H1 (cell line): Measurements from ENCODE around the gene ASMTL.

ENCODE experiments used
- ATF2 ChIP-seq: IDR thresholded peaks from 2 replicates; pipeline ENCODE4 v1.6.1; 2012; ENCODE audit warnings: low read length, inconsistent platforms
- BACH1 ChIP-seq: IDR thresholded peaks from 2 replicates; pipeline ENCODE4 v1.6.1; 2012; ENCODE audit warnings: low read length, improper control_type of control experiment
- CBX8 ChIP-seq: fragments of 300-800, 300-1000 bp; sonication (generic); IDR thresholded peaks from 2 replicates; pipeline ENCODE4 v1.7.1; 2016; ENCODE audit warnings: low read depth, low read length, borderline replicate concordance
- CEBPB ChIP-seq: IDR thresholded peaks from 2 replicates; pipeline ENCODE4 v1.6.1; 2012; ENCODE audit warnings: low read depth, low read length
- CHD7 ChIP-seq: fragments of 300-600 bp; sonication (generic); IDR thresholded peaks from 2 replicates; pipeline ENCODE4 v1.7.1; 2012; ENCODE audit warnings: low read length, moderate library complexity, mild to moderate bottlenecking, inconsistent platforms; ENCODE audit not compliant: insufficient replicate concordance
- CTCF ChIP-seq, 3 experiments: IDR thresholded peaks; 1 replicate in 2 of 3; 2 replicates in 1 of 3; pipeline versions ENCODE4 v1.5.1 to v1.6.1; 2011; ENCODE audit warnings: low read length in 3 of 3, mild to moderate bottlenecking in 3 of 3, inconsistent platforms in 2 of 3, low read depth in 1 of 3, moderate library complexity in 1 of 3; ENCODE audit not compliant: insufficient read depth in 1 of 3; ENCODE audit errors: control extremely low read depth in 1 of 3
- EZH2 ChIP-seq: fragments of 200-600 bp; sonication (generic); IDR thresholded peaks from 2 replicates; pipeline ENCODE4 v1.7.1; 2012; ENCODE audit warnings: low read depth, mild to moderate bottlenecking, moderate library complexity, low read length, inconsistent platforms; ENCODE audit not compliant: severe bottlenecking
- POLR2A ChIP-seq, 2 experiments: IDR thresholded peaks; 1 replicate in 1 of 2; 2 replicates in 1 of 2; pipeline ENCODE4 v1.6.1; 2011; ENCODE audit warnings: low read depth in 2 of 2, low read length in 2 of 2, mild to moderate bottlenecking in 2 of 2; ENCODE audit errors: control extremely low read depth in 1 of 2
- RFX5 ChIP-seq: IDR thresholded peaks from 2 replicates; pipeline ENCODE4 v1.6.1; 2011; ENCODE audit warnings: low read depth, low read length, improper control_type of control experiment, borderline replicate concordance
- TEAD4 ChIP-seq: IDR thresholded peaks from 2 replicates; pipeline ENCODE4 v1.6.1; 2012; ENCODE audit warnings: low read depth, low read length, inconsistent platforms, mixed read lengths
- ZNF274 ChIP-seq: IDR thresholded peaks from 2 replicates; pipeline ENCODE4 v1.7.0; 2012; ENCODE audit warnings: low read length, borderline replicate concordance; ENCODE audit errors: extremely low read depth

- TF ChIP-seq CHD7, result no peak
- no peak for TF ChIP-seq RFX5
- TF ChIP-seq CBX8, result no peak
- TF ChIP-seq CTCF (IDR thresholded peaks at IDR 0.05; ENCODE audit: control extremely low read depth in 1 of 3, insufficient read depth in 1 of 3, low read depth in 1 of 3, low read length in 3 of 3), result no peak
- peak in 1 of 2 experiments; percentile 65; a peak in 1 of 3 replicates for TF ChIP-seq POLR2A (IDR thresholded peaks at IDR 0.05; ENCODE audit: control extremely low read depth in 1 of 2, low read depth in 2 of 2, low read length in 2 of 2)
- no peak for TF ChIP-seq ATF2
- no peak for TF ChIP-seq BACH1
- TF ChIP-seq TEAD4, result no peak
- TF ChIP-seq EZH2, result no peak
- TF ChIP-seq CEBPB, result no peak
- no peak for TF ChIP-seq ZNF274
Measured at GRCh38 chrX:1378306-1378759, 74.4 kb downstream of the ASMTL start.
